RWPE1 (cell line): ENCODE data around the gene GCK.

Experiments
- CTCF ChIA-PET: fragments of 350-600 bp; sonication (Branson Sonifier 250); formaldehyde crosslinking; extraction: SDS; loops from one replicate; lab custom pipeline; 2021; lab: Yijun Ruan, JAX
- POLR2A ChIA-PET: fragments of 400-600 bp; formaldehyde crosslinking; extraction: SDS; loops from one replicate; lab custom pipeline; 2020; ENCODE audit warnings: antibody characterized with exemption; ENCODE audit not compliant: low non-redundant PET; lab: Yijun Ruan, JAX
- DNase-seq: peaks from one replicate; pipeline ENCODE4 v3.0.0; 2012; ENCODE audit warnings: low spot score
- H3K27ac ChIP-seq: fragments of 450-650 bp; 2 replicates; pipeline ENCODE4 v1.5.1; 2017
- TF ChIP-seq, protein P1 (sequence below): fragments of 450-650 bp; conservative IDR thresholded peaks from 2 replicates; pipeline ENCODE4 v1.5.1; 2017; ENCODE audit warnings: low read depth, mild to moderate bottlenecking

Gene GCK

GRCh38 chr7:44114586-44115310 lies 74.5 kb downstream of the GCK start:
- ChIA-PET POLR2A (no interaction called here), CTCF (no interaction called here)
- no peak for DNase-seq
- H3K27ac ChIP-seq, result peak overlapping the region; percentile 57
- TF ChIP-seq, protein P1, sequence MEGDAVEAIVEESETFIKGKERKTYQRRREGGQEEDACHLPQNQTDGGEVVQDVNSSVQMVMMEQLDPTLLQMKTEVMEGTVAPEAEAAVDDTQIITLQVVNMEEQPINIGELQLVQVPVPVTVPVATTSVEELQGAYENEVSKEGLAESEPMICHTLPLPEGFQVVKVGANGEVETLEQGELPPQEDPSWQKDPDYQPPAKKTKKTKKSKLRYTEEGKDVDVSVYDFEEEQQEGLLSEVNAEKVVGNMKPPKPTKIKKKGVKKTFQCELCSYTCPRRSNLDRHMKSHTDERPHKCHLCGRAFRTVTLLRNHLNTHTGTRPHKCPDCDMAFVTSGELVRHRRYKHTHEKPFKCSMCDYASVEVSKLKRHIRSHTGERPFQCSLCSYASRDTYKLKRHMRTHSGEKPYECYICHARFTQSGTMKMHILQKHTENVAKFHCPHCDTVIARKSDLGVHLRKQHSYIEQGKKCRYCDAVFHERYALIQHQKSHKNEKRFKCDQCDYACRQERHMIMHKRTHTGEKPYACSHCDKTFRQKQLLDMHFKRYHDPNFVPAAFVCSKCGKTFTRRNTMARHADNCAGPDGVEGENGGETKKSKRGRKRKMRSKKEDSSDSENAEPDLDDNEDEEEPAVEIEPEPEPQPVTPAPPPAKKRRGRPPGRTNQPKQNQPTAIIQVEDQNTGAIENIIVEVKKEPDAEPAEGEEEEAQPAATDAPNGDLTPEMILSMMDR, result no peak

DNA sequence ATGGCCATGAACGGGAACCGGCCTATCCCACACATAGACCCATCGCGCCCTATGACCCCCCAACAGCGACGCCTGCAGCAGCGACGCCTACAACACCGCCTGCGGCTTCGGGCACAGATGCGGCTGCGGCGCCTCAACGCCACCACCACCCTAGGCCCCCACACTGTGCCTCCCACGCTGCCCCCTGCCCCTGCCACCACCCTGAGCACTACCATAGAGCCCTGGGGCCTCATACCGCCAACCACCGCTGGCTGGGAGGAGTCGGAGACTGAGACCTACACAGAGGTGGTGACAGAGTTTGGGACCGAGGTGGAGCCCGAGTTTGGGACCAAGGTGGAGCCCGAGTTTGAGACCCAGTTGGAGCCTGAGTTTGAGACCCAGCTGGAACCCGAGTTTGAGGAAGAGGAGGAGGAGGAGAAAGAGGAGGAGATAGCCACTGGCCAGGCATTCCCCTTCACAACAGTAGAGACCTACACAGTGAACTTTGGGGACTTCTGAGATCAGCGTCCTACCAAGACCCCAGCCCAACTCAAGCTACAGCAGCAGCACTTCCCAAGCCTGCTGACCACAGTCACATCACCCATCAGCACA lies 75.4 kb downstream of the GCK start:
- ChIA-PET POLR2A (no interaction called here), CTCF (no interaction called here)
- TF ChIP-seq, protein P1, result no peak
- DNase-seq, result no peak
- H3K27ac ChIP-seq, result peak overlapping the region; percentile 57

DNA sequence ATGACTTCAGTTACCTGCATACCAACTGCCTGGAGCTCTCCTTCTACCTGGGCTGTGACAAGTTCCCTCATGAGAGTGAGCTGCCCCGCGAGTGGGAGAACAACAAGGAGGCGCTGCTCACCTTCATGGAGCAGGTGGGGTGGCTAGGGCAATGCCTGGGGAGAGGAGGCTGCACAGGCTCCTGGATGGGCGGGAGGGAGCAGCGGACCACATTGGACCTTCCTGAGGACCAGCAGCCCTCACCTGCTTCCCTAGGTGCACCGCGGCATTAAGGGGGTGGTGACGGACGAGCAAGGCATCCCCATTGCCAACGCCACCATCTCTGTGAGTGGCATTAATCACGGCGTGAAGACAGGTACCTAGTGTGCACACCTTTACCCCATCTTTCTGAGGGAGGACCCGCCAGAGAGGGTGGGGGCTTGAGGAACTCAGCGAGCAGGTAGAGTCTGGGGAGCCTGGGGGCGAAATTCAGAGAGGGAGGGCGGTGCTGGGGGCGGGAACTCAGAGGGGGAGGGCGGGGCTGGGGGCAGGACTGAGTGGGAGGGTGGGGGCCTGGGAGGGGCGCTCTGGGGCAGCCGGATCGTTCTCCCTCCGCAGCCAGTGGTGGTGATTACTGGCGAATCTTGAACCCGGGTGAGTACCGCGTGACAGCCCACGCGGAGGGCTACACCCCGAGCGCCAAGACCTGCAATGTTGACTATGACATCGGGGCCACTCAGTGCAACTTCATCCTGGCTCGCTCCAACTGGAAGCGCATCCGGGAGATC lies 76.1 kb downstream of the GCK start:
- CTCF ChIA-PET, result interaction anchor here (1.2 kb wide), 1 partner anchor 128 kb away, joined by 3 read pairs; no protein-coding TSS in a partner anchor
- no peak for DNase-seq
- POLR2A ChIA-PET, result no interaction called here
- H3K27ac ChIP-seq, result peak overlapping the region; percentile 57; the same call in 1 of the 2 replicates
- TF ChIP-seq, protein P1, result no peak

DNA sequence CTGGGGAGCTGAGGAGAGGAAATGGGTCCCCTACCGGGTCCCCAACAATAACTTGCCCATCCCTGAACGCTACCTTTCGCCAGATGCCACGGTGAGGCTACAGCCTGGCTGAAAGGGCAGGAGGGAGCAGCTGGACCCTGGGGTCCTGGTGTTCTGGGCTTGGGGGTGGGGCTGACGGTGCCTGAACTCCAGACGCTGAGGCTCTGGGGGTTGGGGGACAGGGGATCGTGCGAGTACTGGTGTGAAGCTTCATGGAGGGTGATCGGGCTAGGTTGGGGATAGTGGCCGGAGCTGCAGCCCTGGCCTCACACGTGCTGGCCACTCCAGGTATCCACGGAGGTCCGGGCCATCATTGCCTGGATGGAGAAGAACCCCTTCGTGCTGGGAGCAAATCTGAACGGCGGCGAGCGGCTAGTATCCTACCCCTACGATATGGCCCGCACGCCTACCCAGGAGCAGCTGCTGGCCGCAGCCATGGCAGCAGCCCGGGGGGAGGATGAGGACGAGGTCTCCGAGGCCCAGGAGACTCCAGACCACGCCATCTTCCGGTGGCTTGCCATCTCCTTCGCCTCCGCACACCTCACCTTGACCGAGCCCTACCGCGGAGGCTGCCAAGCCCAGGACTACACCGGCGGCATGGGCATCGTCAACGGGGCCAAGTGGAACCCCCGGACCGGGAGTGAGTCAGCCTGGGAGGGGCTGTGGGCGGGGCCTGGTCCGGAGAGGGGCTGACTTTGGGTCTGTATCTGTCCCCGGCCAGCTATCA lies 76.8 kb downstream of the GCK start:
- 0 out of 2 replicates have a peak overlapping the region, but pooled peaks have one; percentile 3 for H3K27ac ChIP-seq
- no peak for DNase-seq
- CTCF ChIA-PET, result interaction anchor here (1.2 to 1.3 kb wide), 2 partner anchors 129 to 448 kb away, joined by 3 to 7 read pairs; no protein-coding TSS in a partner anchor
- POLR2A ChIA-PET, result no interaction called here
- TF ChIP-seq, protein P1, result no peak

DNA sequence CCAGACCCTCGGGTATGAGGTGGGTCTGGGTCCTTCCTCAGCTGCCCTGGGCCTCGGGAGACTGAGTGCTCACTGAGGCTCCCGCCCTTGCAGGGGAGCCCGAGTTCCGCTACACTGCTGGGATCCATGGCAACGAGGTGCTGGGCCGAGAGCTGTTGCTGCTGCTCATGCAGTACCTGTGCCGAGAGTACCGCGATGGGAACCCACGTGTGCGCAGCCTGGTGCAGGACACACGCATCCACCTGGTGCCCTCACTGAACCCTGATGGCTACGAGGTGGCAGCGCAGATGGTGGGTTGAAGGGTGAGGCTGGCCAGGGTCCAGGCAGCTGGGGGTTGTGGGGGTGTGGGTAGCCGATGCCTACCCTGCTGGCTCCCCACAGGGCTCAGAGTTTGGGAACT lies 77.5 kb downstream of the GCK start:
- TF ChIP-seq, protein P1, result no peak
- ChIA-PET POLR2A (no interaction called here), CTCF (interaction anchor here (0.6 to 1.3 kb wide), 3 partner anchors 129 to 507 kb away, joined by 3 to 7 read pairs (median 6); no protein-coding TSS in a partner anchor)
- 0 out of 2 replicates have a peak overlapping the region, but pooled peaks have one; percentile 1 for H3K27ac ChIP-seq
- DNase-seq, result no peak
